Dedifferentiated amniotic fluid mesenchymal stem cell (primary cell): ENCODE data around the gene XRCC1.
"Not testable (repeated sequence)": the region's sequence is repeated elsewhere in the genome, so short reads cannot be mapped to it uniquely, and the experiment has no call there.

Source experiments
- DNase-seq: peaks from one replicate; pipeline ENCODE4 v3.0.0-alpha.2; 2016; ENCODE audit errors: extremely low spot score

XRCC1 gene

DNA sequence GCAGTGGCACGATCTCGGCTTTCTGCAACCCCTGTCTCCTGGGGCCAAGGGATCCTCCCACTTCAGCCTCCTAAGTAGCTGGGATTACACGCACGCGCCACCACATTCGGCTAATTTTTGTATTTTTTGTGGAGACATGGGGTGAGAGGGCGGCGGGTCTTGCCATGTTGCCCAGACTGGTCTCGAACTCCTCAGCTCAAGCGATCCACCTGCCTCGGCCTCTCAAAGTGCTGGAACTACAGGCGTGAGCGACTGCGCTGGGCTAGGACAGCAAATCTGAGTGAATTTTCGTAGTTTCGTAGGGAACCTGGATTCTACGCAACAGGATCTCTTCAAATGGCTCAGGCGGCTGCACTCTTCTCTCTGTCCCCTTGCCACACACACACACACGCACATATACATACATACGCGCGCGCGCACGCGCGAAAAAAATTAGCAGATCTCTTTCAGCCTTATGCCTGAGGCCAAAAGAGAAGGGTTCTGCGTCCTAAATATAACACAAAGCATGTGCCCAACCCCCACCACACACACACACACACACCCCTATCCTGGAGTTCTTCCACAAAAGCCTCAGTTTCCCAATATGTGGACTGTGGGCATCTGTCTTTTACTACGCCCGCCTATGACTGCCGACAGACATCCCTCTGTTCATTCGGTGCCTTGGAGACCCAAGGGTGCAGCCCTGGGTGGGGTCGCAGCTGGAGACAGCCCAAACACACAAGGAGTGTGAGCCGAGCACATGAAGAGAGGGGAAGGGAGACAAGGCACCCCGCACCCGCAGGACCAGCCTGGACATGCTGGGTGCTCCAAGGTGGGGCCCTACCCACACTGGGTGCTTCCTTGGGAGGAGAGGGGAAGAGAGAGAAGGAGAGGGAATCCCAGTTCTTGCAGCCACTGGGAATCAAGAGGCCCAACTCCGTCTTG lies 890 bp upstream of the XRCC1 start:
- no peak for DNase-seq

DNA sequence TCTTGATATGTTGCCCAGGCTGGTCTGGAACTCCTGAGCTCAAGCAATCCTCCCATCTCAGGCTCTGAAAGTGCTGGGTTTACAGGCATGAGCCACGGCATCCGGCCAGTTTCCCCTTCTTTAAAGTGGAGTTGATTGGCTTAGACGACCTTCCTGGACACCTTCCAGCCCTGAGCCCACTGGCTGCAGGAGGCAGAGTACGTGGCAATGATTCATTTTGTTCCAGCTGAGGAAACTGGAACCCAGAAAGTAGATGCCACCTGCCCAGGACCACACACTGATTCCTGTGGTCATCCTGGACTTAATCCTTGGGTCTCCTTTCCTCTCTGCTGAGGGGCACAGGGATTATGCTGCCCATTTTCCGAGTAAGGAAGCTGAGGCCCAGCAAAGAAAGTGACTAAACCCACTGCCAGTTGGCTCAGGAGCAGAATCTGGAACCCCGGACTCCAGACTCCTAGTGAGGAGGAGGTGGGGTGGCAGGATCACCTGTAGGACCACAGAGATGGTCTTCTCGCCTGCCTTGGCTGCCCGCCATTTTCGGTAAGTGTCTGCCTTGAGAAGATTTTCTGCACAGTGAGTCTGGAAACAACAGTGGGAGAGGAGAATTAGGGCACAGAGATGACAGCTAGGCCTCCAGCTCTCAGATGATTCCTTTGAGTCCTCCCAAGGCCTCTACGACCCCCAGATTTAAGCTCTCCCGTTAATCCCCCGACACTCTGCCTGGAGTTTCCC lies 737 bp downstream of the XRCC1 start:
- DNase-seq: no peak

DNA sequence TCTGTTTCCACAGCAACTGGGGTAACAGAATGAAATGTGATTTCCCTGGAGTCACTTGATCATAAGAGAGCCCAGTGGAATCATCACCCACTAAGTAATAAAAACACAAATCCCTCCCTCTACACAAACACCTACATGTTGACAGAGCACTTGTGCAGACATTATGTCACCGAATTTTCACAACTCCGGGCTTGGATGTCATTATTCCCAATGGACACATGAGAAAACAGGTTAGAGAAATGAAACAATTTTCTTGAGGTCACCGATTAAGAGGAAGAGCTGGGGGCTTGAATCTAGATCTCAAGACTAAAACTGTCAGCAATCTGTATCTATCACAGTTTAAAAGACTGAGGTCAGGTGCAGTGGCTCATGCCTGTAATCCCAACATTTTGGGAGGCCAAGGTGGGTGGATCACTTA lies 3.1 kb downstream of the XRCC1 start:
- DNase-seq: no peak

DNA sequence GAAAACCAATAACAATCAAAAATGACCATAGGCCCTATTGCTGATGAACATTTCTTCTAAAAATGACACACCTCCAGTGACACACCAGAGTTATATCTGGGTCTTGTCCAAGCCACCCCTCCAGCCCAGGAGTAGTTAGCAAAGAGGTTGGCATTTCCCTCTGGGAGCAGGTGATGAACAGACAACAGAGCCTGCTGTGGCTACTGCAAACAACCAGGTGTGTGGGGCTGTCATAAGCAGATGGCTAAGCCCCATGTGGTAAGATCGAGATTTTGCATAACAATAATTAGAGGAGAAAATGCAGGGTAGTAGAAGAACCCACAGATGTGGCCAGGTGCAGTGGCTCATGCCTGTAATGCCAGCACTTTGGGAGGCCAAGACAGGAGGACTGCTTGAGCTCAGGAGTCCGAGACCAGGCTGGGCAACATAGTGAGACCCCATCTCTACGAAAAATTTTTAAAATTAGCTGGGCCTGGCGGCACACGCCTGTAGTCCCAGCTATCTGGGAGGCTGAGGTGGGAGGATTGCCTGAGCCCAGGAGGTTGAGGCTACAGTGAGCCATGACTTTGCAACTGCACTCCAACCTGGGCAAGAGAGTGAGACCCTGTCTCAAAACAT lies 5.0 kb downstream of the XRCC1 start:
- DNase-seq: no peak

DNA sequence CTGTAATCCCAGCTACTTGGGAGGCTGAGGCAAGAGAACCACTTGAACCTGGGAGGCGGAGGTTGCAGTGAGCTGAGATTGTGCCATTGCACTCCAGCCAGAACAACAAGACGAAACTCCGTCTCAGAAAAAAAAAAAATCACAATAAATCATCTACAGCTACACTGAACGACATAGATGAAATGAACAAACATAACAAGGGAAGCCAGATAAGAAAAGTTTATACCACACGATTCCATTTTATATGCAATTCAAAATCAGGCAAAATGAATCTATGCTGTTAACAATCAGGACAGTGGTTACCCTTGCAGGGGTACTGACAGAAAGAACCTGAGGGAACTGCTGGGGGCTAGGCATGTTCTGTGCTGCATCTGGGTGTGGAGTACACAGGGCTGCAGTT lies 5.7 kb downstream of the XRCC1 start:
- no peak for DNase-seq

DNA sequence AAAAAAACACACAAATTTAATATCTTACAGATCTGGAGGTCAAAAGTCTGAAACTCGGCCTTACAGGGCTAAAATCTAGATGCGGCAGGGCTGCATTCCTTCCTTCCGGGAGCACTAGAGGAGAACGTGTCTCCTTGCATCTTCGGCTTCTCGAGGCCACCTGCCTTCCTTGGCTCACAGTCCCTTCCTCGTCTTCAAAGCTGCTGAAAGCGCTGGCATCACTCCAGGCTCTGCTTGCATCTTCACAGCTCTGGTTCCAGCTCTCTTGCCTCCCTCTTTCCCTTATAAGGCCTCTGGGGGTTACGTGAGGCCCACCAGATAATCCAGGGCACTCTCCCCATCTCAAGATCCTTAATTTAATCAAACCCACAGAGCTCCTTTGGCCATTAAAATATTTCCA lies 10.5 kb downstream of the XRCC1 start:
- DNase-seq: no peak

DNA sequence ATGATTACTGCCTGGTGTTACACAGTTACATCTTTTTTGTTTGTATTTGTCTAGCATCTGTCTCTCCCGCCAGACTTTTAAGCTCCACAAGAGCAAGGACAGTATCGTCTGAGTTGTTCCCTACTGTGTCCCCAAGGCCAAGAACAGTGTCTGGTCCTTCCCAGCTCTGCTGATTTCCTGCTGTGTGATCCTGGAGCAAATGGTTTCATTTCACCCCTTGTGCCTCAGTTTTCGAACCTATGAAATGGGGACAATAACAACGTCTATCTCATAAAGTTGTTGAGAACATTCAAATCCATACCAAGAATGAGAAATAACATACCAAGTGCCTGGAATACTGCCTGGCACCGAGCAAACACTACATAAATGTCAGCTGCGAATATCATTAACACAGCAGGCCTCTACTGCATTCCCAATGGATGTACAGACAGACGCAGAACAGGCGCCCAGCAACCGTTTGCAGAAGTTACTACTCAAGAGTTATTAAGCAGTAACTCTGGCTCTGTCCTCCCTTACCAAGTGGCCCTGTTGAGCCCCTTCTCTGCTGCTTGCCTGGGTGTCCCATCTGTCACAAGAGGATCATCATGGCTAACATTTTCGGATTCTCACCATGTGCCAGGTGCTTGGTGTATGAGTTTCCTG lies 11.4 kb downstream of the XRCC1 start:
- DNase-seq: no peak

DNA sequence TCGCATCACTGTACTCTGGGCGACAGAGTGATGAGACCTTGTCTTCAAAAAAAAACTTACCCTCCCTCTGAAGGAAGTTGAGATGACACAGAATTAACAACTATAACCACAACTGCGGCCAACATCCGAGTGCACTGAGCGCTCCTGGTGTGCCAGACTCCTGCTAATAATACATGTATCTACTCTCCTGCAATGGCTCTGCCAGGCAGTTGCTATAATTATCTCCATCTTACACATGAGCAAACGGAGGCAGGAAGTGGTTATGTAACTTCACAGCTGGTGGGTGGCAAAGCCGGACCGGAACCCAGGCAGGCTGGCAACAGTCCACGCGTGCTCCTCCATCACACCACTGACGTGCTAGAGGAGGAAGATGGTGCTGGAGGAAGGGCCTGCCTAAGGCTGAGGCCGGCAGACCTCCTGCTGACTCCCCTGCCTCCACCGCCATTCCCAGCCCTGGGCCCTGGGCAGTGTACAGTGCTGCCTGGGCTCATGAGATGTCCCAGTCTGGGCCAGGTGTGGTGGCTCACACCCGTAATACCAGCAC lies 12.6 kb downstream of the XRCC1 start:
- no peak for DNase-seq

DNA sequence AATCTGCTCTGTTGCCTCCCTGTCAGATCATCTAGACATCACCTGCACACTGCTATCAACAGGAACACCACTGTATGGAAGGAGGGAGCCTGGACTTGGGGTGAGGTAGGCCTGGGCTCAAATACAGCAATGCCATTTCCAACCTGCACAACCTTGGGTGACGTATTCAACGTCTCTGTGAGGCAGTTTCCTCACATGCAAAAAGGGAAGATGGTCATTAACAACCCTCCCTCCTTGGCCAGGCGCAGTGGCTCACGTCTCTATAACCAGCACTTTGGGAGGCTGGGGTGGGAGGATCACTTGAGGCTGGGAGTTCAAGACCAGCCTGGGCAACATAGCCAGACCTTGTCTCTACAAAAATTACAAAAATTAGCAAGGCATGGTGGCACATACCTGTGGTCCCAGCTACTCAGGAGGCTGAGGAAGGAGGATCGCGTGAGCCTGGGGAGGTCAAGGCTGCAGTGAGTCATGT lies 13.1 kb downstream of the XRCC1 start:
- no peak for DNase-seq

DNA sequence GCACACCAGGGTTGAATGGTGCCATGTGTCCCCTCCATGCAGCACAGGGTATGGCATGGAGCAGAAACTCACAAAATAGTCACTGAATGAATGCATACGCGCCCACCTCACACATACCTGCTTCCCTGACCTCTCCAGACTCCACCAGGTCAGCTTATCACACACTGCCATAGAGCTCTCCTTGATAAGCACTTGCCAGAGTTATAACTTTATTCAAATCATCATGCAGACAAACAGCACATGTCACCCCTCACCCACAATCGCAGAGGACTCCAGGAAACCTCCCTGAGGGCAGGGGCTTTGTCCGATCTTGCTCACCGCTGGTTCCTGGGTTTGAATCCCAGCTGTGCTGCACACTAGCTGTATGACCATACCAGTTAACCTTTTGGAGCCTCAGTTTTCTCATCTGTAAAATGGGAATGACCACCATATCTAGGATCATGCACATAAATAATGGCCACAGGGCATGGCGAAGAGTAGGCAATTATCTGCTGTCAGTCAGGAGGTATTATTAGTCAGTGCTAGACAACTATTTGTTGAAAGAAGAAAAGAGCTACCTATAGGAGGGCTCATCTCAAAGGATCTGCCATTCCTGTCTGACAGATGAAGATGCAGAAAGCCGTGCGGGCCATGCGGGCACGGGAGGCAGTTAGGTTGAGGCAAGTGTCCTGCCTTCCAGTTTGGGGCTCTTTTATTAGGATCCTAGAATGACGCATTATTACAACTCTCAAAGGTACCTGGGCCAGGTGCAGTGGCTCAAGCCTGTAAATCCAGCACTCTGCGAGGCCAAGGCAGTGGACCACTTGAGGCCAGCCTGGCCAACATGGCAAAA lies 14.0 kb downstream of the XRCC1 start:
- no peak for DNase-seq

DNA sequence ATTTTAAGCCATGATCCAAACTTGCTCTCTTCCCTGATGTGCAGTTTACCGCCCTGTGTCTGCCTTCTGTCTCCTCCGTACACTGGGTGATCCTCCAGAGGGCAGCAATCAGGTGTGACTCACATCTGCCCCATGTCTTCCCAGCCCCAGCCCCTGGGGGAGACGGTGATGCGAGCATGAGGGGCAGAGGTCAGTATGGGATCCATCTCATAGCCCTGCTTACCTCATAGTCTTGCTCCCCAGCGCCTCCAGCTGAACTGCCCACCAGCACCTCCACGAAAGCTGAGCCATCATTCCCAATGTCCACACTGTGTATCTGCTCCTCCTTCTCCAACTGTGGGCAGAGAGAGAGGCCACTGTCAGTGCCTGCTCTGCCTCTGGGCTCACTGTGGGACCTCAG lies 14.6 kb downstream of the XRCC1 start:
- DNase-seq: no peak

DNA sequence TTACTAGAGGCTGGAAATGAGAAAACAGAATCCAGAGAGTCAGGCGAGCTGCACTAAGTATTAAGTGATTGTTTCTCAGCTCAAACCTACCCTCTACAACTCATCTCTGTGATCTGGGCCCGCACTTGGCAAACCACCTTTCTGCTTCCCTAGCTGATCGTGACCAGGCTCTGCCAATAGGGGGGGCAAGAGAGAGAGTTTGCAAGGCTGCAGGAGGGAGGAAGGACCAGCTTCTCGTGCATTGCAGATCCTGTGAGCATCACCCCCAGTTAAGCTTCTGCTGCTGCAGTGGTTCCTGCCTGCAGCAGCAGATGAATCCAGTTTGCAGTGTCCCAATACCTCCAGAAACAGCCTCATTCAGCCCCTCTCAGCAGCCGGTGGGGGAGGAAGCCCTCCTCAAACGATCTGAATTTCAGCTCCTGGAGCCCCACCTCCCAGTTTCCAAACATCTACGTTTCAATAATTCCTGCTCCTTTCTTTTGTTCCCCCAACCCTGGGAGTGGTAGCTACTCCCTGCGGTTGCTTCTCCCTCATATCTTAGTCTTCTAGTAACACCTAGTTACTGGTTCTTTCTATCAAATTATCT lies 20.0 kb downstream of the XRCC1 start:
- no peak for DNase-seq

DNA sequence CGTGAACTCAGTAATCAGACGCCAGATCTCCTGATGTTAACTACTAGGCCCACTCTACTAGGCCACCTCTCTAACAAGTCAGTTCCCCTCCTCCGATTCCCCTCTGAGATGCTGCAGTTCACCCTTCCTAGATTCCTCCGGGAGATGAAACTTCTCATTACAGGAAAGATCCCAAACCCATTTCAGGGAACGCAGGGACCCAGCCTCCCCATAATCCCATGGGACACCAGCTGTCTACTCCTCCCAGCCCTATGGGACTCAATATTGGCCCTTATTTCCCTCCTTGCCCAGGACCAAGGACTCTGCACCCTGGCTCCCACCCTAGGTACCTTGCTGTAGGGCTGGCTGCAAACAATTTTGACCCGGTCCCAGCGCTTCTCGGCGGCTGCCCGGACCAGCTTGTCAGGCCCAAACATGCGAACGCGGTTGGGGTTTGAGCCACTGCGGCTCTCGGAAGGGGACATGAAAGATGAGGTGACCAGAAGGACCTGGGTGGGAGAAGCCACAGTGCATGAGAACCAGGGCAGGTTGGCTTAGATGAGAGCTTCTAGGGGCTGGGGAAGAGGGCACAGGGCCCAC lies 20.9 kb downstream of the XRCC1 start:
- no peak for DNase-seq

DNA sequence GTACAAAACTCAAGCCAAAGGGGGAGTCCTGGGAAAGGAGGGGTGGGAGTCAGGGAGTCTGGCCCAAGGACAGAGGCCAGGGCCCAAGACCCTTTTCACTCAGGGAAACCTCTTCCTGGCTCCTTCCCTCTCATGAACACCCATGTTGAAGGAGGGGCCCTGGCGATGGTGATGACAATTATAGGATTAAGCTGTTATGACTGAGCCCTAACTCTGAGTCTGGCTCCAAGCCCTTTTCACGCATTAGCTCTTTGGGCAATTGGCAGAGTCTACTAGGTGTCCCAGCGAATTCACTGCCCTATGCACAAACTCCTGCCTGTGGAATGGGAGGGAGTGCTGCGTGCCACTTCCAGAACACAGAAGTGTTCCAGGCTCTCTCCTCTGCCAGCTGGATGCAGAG lies 21.7 kb downstream of the XRCC1 start:
- no peak for DNase-seq

DNA sequence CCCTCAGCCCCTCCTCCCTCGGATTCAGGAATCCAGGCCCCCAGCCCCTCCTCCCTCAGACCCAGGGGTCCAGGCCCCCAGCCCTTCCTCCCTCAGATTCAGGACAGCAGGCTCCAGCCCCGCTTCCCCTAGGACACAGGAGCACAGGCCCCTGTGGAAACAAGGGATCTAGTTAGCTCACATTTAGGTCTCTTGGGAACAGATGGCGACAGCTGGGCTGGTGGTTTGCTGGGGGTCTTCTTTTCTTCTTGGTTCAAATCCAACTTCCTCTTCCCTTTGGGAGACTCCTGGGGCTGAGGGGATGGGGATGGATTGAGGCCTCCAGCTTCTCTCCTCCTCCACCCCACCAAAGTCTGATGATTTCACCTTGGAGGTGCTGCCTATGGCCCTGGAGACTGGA lies 22.7 kb downstream of the XRCC1 start:
- DNase-seq: no peak

DNA sequence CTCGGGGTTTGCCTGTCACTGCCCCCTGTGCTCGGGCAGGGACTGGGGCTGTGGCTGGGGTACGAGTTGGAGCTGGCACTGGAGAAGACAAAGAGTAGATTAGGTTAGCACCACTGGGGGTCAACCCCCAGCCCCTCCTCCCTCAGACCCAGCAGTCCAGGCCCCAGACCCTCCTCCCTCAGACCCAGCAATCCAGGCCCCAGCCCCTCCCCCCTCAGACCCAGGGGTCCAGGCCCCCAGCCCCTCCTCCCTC lies 23.2 kb downstream of the XRCC1 start:
- DNase-seq: no peak

DNA sequence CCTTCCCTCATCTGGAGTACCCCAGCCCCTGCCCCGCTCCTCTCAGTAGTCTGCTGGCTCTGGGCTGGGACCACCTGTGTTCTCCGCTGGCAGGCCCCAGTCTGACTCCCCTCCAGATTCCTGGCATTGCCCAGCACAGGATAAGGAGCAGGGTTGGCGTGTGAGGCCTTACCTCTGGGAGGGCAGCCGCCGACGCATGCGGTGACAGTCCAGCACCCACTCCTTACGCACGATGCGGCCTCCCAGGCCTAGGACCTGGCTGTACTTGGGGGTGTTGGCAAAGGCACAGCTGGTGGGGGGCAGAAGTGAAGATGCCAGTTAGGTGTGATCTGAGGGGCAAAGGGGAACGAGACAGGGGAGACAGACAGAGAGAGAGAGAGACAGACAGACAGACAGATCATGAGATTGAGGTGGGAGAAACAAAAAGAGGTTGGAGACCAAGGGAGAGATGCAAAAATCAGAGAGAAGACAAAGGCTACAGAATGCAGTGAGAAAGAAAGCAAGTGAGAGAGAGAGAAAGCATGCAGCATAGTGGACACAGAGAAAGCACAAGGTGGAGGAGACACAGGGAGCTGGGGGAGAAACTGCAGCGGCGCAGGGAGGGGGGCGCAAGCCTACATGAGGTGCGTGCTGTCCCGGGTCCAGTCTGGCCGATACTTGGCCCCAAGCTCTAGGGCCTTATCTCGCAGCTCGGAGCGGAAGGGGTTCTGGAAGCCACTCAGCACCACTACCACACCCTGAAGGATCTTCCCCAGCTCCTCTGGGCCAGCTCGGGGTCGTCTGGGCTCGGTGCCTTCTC lies 23.7 kb downstream of the XRCC1 start:
- DNase-seq: no peak

DNA sequence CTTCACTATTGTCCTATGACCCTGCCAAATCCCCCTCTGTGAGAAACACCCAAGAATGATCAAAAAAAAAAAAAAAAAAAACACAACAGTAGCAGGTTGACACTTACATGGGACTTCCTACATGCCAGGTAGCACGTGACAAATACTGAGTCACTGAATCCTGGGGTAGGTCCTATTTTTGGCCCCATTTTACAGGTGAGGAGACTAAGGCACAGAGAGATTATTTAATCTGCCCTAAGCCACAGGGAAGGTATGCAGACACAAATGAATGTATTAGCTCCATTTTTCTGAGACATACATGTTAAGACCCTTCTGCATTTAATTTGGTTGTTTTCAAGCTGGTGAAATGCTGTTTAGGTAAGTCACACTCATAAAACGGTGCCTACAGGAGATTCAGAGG lies 26.6 kb downstream of the XRCC1 start:
- DNase-seq: no peak

DNA sequence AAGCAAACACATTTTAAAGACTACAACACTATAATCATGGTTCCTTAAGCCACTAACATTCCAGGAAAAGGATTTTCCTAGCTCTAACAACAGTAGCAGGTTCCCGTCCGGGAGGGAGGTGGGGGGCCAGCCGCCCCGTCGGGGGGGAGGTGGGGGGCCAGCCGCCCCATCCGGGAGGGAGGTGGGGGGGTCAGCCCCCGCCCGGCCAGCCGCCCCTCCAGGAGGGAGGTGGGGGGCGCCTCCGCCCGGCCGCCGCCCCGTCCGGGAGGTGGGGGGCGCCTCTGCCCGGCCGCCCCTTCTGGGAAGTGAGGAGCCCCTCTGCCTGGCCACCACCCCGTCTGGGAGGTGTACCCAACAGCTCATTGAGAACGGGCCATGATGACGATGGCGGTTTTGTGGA lies 27.4 kb downstream of the XRCC1 start:
- not testable (repeated sequence) for DNase-seq

DNA sequence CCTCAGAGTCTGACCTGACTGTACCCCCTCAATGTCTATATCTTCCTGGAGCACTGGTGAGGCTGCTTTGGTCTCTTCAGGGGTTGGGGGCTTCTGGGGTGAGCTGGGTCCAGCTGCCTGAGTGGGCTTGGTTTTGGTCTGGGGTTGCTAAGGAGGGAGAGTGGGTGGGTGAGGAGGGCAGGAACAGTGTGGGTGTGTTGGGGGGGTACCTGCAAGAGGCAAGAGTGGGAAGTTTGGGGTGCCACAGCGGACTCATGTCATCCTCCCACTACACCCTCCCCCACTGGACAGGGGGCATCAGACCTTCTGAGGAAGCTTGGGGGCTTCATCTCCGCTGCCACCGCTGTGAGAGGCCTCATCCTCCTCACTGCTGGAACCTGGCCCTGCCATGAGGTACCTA lies 28.7 kb downstream of the XRCC1 start:
- DNase-seq: no peak
